22Rv1 (cell line): ENCODE results near the gene COL27A1.

Source experiments
- CTCF ChIP-seq: fragments of 450-650 bp; IDR thresholded peaks from 2 replicates; pipeline ENCODE4 v1.5.1; 2017; ENCODE audit warnings: mild to moderate bottlenecking
- ZFX ChIP-seq: fragments of 450-650 bp; IDR thresholded peaks from 2 replicates; pipeline ENCODE4 v1.6.1; 2017; ENCODE audit warnings: antibody characterized with exemption, borderline replicate concordance

GRCh38 chr9:114210691-114211276 is 55.4 kb downstream of the COL27A1 start:
- TF ChIP-seq CTCF = no peak
- TF ChIP-seq ZFX = no peak
